ENCODE results near the gene SCAF11. TPM values are rescaled to one million over a fixed set of nuclear protein-coding genes. Genes with fewer than 3 reads are reported as not detected.

The SCAF11 gene
- total RNA-seq, 4 donors from 2014 or later = 56.7 to 181 (median 101) TPM

GRCh38 chr12:45878630-45879255, 111.6 kb downstream of the SCAF11 start:
- no peak for DNase-seq
- no peaks in the 10 kb centered on the region for H3K9me3 ChIP-seq
- intact Hi-C loops (cut with DNase I; ENCODE audit: low total_unique reads) (no loop called here), in situ Hi-C loops (cut with MboI; ENCODE audit: low pct_ligation_motif_present in 1 of 4, low pct_unique_long_range_greater_than_20kb in 1 of 4, low sequenced_read_pairs in 3 of 4) (no loop called here)
- H3K36me3 ChIP-seq = peaks cover 0 to 15% (median 6%) of the 10 kb centered on the region in 4 donors
- WGBS, 2 donors (ENCODE audit: low coverage in 1 of 2) = 57 to 66% methylated on average over 8 of the region's 8 CpGs
- H3K27me3 ChIP-seq = no peaks in the 10 kb centered on the region
- peak overlapping the region in 1 of 4 donors; percentile 20 for H3K27ac ChIP-seq
- H3K4me3 ChIP-seq = no peak overlapping the region
- TF ChIP-seq POLR2AphosphoS5 (IDR thresholded peaks at IDR 0.05) = no peak
- TF ChIP-seq POLR2A (IDR thresholded peaks at IDR 0.05) = no peak
- no peak for TF ChIP-seq EP300 (IDR thresholded peaks at IDR 0.05; ENCODE audit: low read depth)
- no peak for TF ChIP-seq CTCF (IDR thresholded peaks at IDR 0.05)
- H3K4me1 ChIP-seq = peaks cover 0 to 25% (median 0%) of the 10 kb centered on the region in 4 donors

- peaks cover 0 to 20% (median 7%) of the 10 kb centered on the region in 4 donors for H3K36me3 ChIP-seq
These were observed 113.3 kb downstream of the SCAF11 start for GRCh38 chr12:45877069-45877468.

GRCh38 chr12:45872446-45872845, 117.9 kb downstream of the SCAF11 start:
- intact Hi-C loops (cut with DNase I; ENCODE audit: low total_unique reads) = no loop called here
- Histone ChIP-seq H3K4me3 (no peak overlapping the region), H3K27me3 (no peaks in the 10 kb centered on the region), H3K27ac (no peak overlapping the region), H3K9me3 (no peaks in the 10 kb centered on the region), H3K36me3 (peaks cover 0 to 15% (median 6%) of the 10 kb centered on the region in 4 donors), H3K4me1 (no peaks in the 10 kb centered on the region)
- 82 to 85% methylated on average over 7 of the region's 7 CpGs for whole genome bisulfite sequencing, 2 donors (ENCODE audit: low coverage in 1 of 2)
- DNase-seq = no peak
- in situ Hi-C loops (cut with MboI; ENCODE audit: low pct_ligation_motif_present in 1 of 4, low pct_unique_long_range_greater_than_20kb in 1 of 4, low sequenced_read_pairs in 3 of 4) = no loop called here
- TF ChIP-seq EP300 (IDR thresholded peaks at IDR 0.05; ENCODE audit: low read depth) = no peak
- no peak for TF ChIP-seq POLR2A (IDR thresholded peaks at IDR 0.05)
- TF ChIP-seq CTCF (IDR thresholded peaks at IDR 0.05) = no peak
- no peak for TF ChIP-seq POLR2AphosphoS5 (IDR thresholded peaks at IDR 0.05)

More at GRCh38 chr12:45877069-45877468, 113.3 kb downstream of the SCAF11 start:
- TF ChIP-seq CTCF (IDR thresholded peaks at IDR 0.05) = no peak
- TF ChIP-seq POLR2A (IDR thresholded peaks at IDR 0.05) = no peak
- TF ChIP-seq EP300 (IDR thresholded peaks at IDR 0.05; ENCODE audit: low read depth) = no peak
- no peak for TF ChIP-seq POLR2AphosphoS5 (IDR thresholded peaks at IDR 0.05)
- Histone ChIP-seq H3K4me3 (no peak overlapping the region), H3K27ac (no peak overlapping the region), H3K27me3 (no peaks in the 10 kb centered on the region), H3K9me3 (no peaks in the 10 kb centered on the region), H3K4me1 (peaks cover 0 to 25% (median 0%) of the 10 kb centered on the region in 4 donors)
- no peak for DNase-seq
- in situ Hi-C loops (cut with MboI; ENCODE audit: low pct_ligation_motif_present in 1 of 4, low pct_unique_long_range_greater_than_20kb in 1 of 4, low sequenced_read_pairs in 3 of 4) = no loop called here
- intact Hi-C loops (cut with DNase I; ENCODE audit: low total_unique reads) = no loop called here
- 94 to 100% methylated on average over 3 to 5 of the region's 5 CpGs for WGBS, 2 donors (ENCODE audit: low coverage in 1 of 2)

Small RNA genes lying within 50 kb of the gene (small RNA-seq; reads per million reads assigned to genes)
- 0 reads per million in 4 donors for gene RN7SL246P

Data from transverse colon (tissue), 4 donors.